ENCODE data around the gene DBT. TPM values are rescaled to one million over a fixed set of nuclear protein-coding genes. Genes with fewer than 3 reads are reported as not detected.

DBT gene
- total RNA-seq, 1 experiment from 2014 or later: 14.0 TPM

- ChIA-PET POLR2A (no interaction called here), CTCF (no interaction called here)
These were observed 17.9 kb downstream of the DBT start for GRCh38 chr1:100231721-100232120.

More at GRCh38 chr1:100231721-100232120, 17.9 kb downstream of the DBT start:
- H2AFZ ChIP-seq (ENCODE audit: low read depth, low read length, poor library complexity, severe bottlenecking): no peak overlapping the region
- H3K4me3 ChIP-seq (replicated peaks in 1 of 2; ENCODE audit: low read depth in 1 of 2, low read length in 2 of 2): no peak overlapping the region
- H3K4me2 ChIP-seq (ENCODE audit: low read length): no peak overlapping the region
- H3K9ac ChIP-seq (ENCODE audit: low read length): no peak overlapping the region
- no peaks in the 10 kb centered on the region for H3K4me1 ChIP-seq (ENCODE audit: control insufficient read depth in 1 of 2, insufficient read depth in 2 of 2, low read length in 2 of 2)
- H4K20me1 ChIP-seq (ENCODE audit: insufficient read depth): no peaks in the 10 kb centered on the region
- no TSS peak for BruUV-seq (replicated peaks)
- no peak for TF ChIP-seq MAX (IDR thresholded peaks at IDR 0.05)
- no peak for TF ChIP-seq ELF1 (IDR thresholded peaks at IDR 0.05; ENCODE audit: borderline replicate concordance, low read depth)
- TF ChIP-seq POLR2AphosphoS5 (IDR thresholded peaks at IDR 0.05; ENCODE audit: low read depth, low read length): no peak
- no peak for TF ChIP-seq POLR2A (IDR thresholded peaks at IDR 0.05; ENCODE audit: borderline replicate concordance, extremely low read depth, insufficient read depth, insufficient read length)
- TF ChIP-seq CBX3 (IDR thresholded peaks at IDR 0.05; ENCODE audit: low read depth): no peak
- TF ChIP-seq FOSL1 (IDR thresholded peaks at IDR 0.05; ENCODE audit: low read depth): no peak
- TF ChIP-seq JUND (IDR thresholded peaks at IDR 0.05): no peak
- TF ChIP-seq RAD21 (IDR thresholded peaks at IDR 0.05; ENCODE audit: low read depth): no peak
- no peak for TF ChIP-seq EZH2 (IDR thresholded peaks at IDR 0.05)
- no peak for TF ChIP-seq SRF (IDR thresholded peaks at IDR 0.05; ENCODE audit: low read depth)
- TF ChIP-seq ZBTB33 (IDR thresholded peaks at IDR 0.05; ENCODE audit: extremely low read depth, insufficient replicate concordance, low read length): no peak
- no peak for TF ChIP-seq YY1 (IDR thresholded peaks at IDR 0.05; ENCODE audit: extremely low read depth, insufficient replicate concordance, low read depth, low read length)
- no peak for TF ChIP-seq ATF3 (IDR thresholded peaks at IDR 0.05)
- TF ChIP-seq EZH2phosphoT487 (IDR thresholded peaks at IDR 0.05; ENCODE audit: borderline replicate concordance): no peak
- no peak for TF ChIP-seq SIN3A (IDR thresholded peaks at IDR 0.05; ENCODE audit: low read depth)
- H3K79me2 ChIP-seq (ENCODE audit: insufficient read depth, low read length): no peaks in the 10 kb centered on the region
- RAD21 ChIA-PET (ENCODE audit: low non-redundant PET in 1 of 2, low total read pairs in 2 of 2, uncharacterized antibody in 2 of 2, unreplicated experiment in 2 of 2): no interaction called here
- intact Hi-C loops (cut with micrococcal nuclease): no loop called here
- H3K27me3 ChIP-seq (ENCODE audit: insufficient read depth, low read length): no peaks in the 10 kb centered on the region
- H3K27ac ChIP-seq (ENCODE audit: low read depth, low read length): no peak overlapping the region
- no peak for DNase-seq (ENCODE audit: low read depth, low spot score)
- no peaks in the 10 kb centered on the region for H3K9me2 ChIP-seq (ENCODE audit: insufficient read depth)
- H3K9me3 ChIP-seq (ENCODE audit: control insufficient read depth in 1 of 2, insufficient read depth in 1 of 2, low read depth in 1 of 2, low read length in 2 of 2): no peaks in the 10 kb centered on the region
- H3K36me3 ChIP-seq (ENCODE audit: control insufficient read depth in 1 of 2, insufficient read depth in 2 of 2, low read length in 2 of 2): peaks cover 0 to 7% of the 10 kb centered on the region in 2 experiments; a peak in 1 of 4 replicates
- ATAC-seq: no peak

Measured in HCT116 (cell line).